HepG2 (cell line): Measurements from ENCODE around the gene ZNF700. TPM values are rescaled to one million over a fixed set of nuclear protein-coding genes. Genes with fewer than 3 reads are reported as not detected.

Experiments
- ARID4A ChIP-seq: sonication (generic); formaldehyde crosslinking; IDR thresholded peaks from 2 replicates; pipeline ENCODE4 v1.5.0; 2020; ENCODE audit warnings: mild to moderate bottlenecking, missing genetic modification reagents, borderline replicate concordance
- CEBPG ChIP-seq: IDR thresholded peaks from 2 replicates; pipeline ENCODE4 v1.6.1; 2016
- EEA1 ChIP-seq: sonication (generic); formaldehyde crosslinking; IDR thresholded peaks from 2 replicates; pipeline ENCODE4 v1.5.1; 2020; ENCODE audit warnings: mild to moderate bottlenecking, missing genetic modification reagents, borderline replicate concordance
- NFIB ChIP-seq: sonication (generic); formaldehyde crosslinking; IDR thresholded peaks from 2 replicates; pipeline ENCODE4 v1.9.0; 2021; ENCODE audit warnings: missing genetic modification reagents, mild to moderate bottlenecking, borderline replicate concordance
- SAP130 ChIP-seq: IDR thresholded peaks from 2 replicates; pipeline ENCODE4 v1.6.1; 2016; ENCODE audit warnings: low read depth
- SETDB1 ChIP-seq: sonication (generic); formaldehyde crosslinking; IDR thresholded peaks from 2 replicates; pipeline ENCODE4 v1.5.1; 2020; ENCODE audit warnings: missing genetic modification reagents, mild to moderate bottlenecking, borderline replicate concordance
- SUZ12 ChIP-seq: fragments of 150-350 bp; IDR thresholded peaks from 2 replicates; pipeline ENCODE4 v1.6.1; 2014; ENCODE audit warnings: low read depth, low read length
- SYNCRIP ChIP-seq: fragments of 200-400 bp; formaldehyde crosslinking; IDR thresholded peaks from 2 replicates; pipeline ENCODE4 v1.6.1; 2018; ENCODE audit warnings: mild to moderate bottlenecking, low read depth, low read length; ENCODE audit not compliant: insufficient read depth
- ZBTB20 ChIP-seq: sonication (generic); formaldehyde crosslinking; IDR thresholded peaks from 2 replicates; pipeline ENCODE4 v1.8.1; 2023; ENCODE audit warnings: missing genetic modification reagents, low read depth, mild to moderate bottlenecking, borderline replicate concordance
- ZBTB8A ChIP-seq: sonication (generic); formaldehyde crosslinking; IDR thresholded peaks from 2 replicates; pipeline ENCODE4 v1.4.0; 2020; ENCODE audit warnings: mild to moderate bottlenecking, low read depth, missing genetic modification reagents, borderline replicate concordance
- ZFP36L1 ChIP-seq: sonication (generic); formaldehyde crosslinking; IDR thresholded peaks from 2 replicates; pipeline ENCODE4 v1.8.0; 2022; ENCODE audit warnings: mild to moderate bottlenecking, missing genetic modification reagents, moderate library complexity
- ZMYM2 ChIP-seq: sonication (generic); formaldehyde crosslinking; IDR thresholded peaks from 2 replicates; pipeline ENCODE4 v1.8.0; 2022; ENCODE audit warnings: mild to moderate bottlenecking, missing genetic modification reagents
- ZNF598 ChIP-seq: sonication (generic); formaldehyde crosslinking; IDR thresholded peaks from 2 replicates; pipeline ENCODE4 v1.5.1; 2020; ENCODE audit warnings: mild to moderate bottlenecking, missing genetic modification reagents, borderline replicate concordance
- ZNF614 ChIP-seq: IDR thresholded peaks from 2 replicates; pipeline ENCODE4 v1.6.1; 2018; ENCODE audit warnings: missing biosample characterization, missing genetic modification reagents, inconsistent platforms, borderline replicate concordance
- polyA plus RNA-seq, 8 experiments: library from polyadenylated mRNA; depleted of rRNA in 3 of 8; stranded (reverse) in 7 of 8; unstranded in 1 of 8; fragments of >200 nt; fragmentation: Illumina TruSeq in 4 of 8; extraction: Trizol in 4 of 8; gene quantifications; 2 replicates each; pipeline versions ENCODE4 v1.2.1 to v1.2.3, GENCODE V29; 2011 to 2016; ENCODE audit warnings: low read depth in 4 of 8, missing spikeins in 1 of 8, mixed read lengths in 1 of 8; ENCODE audit not compliant: insufficient read depth in 1 of 8
- total RNA-seq, 5 experiments: library from RNA; depleted of rRNA; stranded (reverse); fragments of >200 nt; fragmentation: Illumina TruSeq; extraction: Trizol; gene quantifications; 2 replicates each; pipeline ENCODE4 v1.2.3, GENCODE V29; 2016; ENCODE audit warnings: low read depth in 1 of 5
- TF ChIP-seq, protein P1 (sequence below): sonication (generic); formaldehyde crosslinking; IDR thresholded peaks from 2 replicates; pipeline ENCODE4 v1.4.0; 2020; ENCODE audit warnings: mild to moderate bottlenecking, missing genetic modification reagents
- TF ChIP-seq, protein P2 (sequence below): sonication (generic); formaldehyde crosslinking; IDR thresholded peaks from 2 replicates; pipeline ENCODE4 v1.9.0; 2021; ENCODE audit warnings: missing genetic modification reagents, mild to moderate bottlenecking, borderline replicate concordance
- TF ChIP-seq, protein P3 (sequence below): sonication (generic); formaldehyde crosslinking; IDR thresholded peaks from 2 replicates; pipeline ENCODE4 v1.8.0; 2023; ENCODE audit warnings: mild to moderate bottlenecking, missing genetic modification reagents

ZNF700 gene
- total and polyA plus RNA-seq, 2 of the 13 experiments (the other 11 are each of a cell fraction or from before 2014, with no cell fraction given), result 6.0 to 12.8 TPM

DNA sequence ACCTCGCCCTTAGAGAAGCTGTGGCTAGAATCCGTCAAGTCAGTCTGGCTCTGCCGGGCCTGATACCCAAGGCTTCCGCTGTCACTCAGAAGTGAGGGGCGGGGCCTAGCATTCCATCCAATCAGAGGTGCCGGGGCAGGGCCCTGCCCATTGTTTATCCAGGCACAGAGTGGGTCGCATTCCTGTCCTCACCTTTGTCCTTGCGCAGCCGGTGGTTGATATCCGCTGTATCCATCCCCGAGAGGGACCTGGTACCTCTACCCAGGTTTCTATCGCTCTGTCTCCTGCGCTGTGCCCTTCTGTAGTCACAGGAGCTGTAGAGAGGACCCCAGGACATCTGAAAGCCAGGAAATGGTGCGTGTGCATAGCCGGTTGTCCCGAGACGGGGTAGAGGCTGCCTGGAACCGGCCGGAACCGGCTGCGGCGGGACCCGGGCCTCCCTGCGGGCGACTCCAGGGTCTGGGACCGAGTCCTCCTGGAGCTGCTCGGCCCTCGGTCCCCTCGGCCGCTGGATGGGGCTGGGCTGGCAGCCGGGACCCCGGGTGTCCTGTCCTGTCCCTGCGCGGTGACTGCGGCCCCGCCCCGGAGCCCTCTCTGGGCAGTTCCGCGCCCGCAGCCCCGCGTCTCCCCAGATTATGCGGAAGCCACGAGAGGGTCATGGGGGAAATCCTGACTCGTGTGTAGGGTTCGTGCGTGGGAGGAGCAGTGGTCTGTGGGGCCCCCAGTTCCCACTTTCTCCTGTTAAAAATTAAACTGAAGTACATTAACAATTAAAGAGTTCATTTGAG is 40.1 kb downstream of the ZNF700 start, which contains the start of gene ZNF763 (continued):
- TF ChIP-seq, protein P1, sequence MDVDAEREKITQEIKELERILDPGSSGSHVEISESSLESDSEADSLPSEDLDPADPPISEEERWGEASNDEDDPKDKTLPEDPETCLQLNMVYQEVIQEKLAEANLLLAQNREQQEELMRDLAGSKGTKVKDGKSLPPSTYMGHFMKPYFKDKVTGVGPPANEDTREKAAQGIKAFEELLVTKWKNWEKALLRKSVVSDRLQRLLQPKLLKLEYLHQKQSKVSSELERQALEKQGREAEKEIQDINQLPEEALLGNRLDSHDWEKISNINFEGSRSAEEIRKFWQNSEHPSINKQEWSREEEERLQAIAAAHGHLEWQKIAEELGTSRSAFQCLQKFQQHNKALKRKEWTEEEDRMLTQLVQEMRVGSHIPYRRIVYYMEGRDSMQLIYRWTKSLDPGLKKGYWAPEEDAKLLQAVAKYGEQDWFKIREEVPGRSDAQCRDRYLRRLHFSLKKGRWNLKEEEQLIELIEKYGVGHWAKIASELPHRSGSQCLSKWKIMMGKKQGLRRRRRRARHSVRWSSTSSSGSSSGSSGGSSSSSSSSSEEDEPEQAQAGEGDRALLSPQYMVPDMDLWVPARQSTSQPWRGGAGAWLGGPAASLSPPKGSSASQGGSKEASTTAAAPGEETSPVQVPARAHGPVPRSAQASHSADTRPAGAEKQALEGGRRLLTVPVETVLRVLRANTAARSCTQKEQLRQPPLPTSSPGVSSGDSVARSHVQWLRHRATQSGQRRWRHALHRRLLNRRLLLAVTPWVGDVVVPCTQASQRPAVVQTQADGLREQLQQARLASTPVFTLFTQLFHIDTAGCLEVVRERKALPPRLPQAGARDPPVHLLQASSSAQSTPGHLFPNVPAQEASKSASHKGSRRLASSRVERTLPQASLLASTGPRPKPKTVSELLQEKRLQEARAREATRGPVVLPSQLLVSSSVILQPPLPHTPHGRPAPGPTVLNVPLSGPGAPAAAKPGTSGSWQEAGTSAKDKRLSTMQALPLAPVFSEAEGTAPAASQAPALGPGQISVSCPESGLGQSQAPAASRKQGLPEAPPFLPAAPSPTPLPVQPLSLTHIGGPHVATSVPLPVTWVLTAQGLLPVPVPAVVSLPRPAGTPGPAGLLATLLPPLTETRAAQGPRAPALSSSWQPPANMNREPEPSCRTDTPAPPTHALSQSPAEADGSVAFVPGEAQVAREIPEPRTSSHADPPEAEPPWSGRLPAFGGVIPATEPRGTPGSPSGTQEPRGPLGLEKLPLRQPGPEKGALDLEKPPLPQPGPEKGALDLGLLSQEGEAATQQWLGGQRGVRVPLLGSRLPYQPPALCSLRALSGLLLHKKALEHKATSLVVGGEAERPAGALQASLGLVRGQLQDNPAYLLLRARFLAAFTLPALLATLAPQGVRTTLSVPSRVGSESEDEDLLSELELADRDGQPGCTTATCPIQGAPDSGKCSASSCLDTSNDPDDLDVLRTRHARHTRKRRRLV (CRISPR knock-in tag), result no peak
- TF ChIP-seq EEA1 (CRISPR knock-in tag), result no peak
- TF ChIP-seq ZFP36L1, result no peak
- no peak for TF ChIP-seq SUZ12
- TF ChIP-seq ZBTB20 (CRISPR knock-in tag), result no peak
- no peak for TF ChIP-seq SETDB1 (CRISPR knock-in tag)
- TF ChIP-seq SAP130 (CRISPR knock-in tag), result peak; percentile 33; the same call in 1 of the 2 replicates
- TF ChIP-seq, protein P2, sequence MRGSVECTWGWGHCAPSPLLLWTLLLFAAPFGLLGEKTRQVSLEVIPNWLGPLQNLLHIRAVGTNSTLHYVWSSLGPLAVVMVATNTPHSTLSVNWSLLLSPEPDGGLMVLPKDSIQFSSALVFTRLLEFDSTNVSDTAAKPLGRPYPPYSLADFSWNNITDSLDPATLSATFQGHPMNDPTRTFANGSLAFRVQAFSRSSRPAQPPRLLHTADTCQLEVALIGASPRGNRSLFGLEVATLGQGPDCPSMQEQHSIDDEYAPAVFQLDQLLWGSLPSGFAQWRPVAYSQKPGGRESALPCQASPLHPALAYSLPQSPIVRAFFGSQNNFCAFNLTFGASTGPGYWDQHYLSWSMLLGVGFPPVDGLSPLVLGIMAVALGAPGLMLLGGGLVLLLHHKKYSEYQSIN, result no peak
- TF ChIP-seq NFIB (CRISPR knock-in tag), result no peak
- TF ChIP-seq ZNF598 (CRISPR knock-in tag), result no peak
- TF ChIP-seq ZNF614, result no peak
- no peak for TF ChIP-seq SYNCRIP
- TF ChIP-seq CEBPG (CRISPR knock-in tag), result no peak
- TF ChIP-seq, protein P3, sequence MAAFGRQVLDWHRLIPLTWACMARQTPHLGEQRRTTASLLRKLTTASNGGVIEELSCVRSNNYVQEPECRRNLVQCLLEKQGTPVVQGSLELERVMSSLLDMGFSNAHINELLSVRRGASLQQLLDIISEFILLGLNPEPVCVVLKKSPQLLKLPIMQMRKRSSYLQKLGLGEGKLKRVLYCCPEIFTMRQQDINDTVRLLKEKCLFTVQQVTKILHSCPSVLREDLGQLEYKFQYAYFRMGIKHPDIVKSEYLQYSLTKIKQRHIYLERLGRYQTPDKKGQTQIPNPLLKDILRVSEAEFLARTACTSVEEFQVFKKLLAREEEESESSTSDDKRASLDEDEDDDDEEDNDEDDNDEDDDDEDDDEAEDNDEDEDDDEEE (CRISPR knock-in tag), result 0 out of 2 replicates have a peak, but pooled peaks have one; percentile 38
- TF ChIP-seq ZMYM2 (CRISPR knock-in tag), result no peak
- no peak for TF ChIP-seq ZBTB8A (CRISPR knock-in tag)
- 0 out of 2 replicates have a peak, but pooled peaks have one; percentile 17 for TF ChIP-seq ARID4A (CRISPR knock-in tag)
